Pons (tissue), 1 donor: Measurements from ENCODE around the gene CMTM3.
"Not testable (repeated sequence)": the region's sequence is repeated elsewhere in the genome, so short reads cannot be mapped to it uniquely, and the experiment has no call there.

Source experiments
- DNase-seq: peaks from one replicate; pipeline ENCODE4 v3.0.0-alpha.2; 2016; ENCODE audit warnings: low spot score

CMTM3 gene

GRCh38 chr16:66604376-66605176, at the start of gene CMTM3:
Gene CMTM3, plus strand, starts transcription at chr16:66604704. Its CDS starts 102 bp downstream, at chr16:66604806.
- DNase-seq = no peak

- DNase-seq = no peak
Measured at GRCh38 chr16:66560107-66560506, 44.4 kb upstream of the CMTM3 start.

- no peak for DNase-seq
Measured at GRCh38 chr16:66561381-66562080, 43.0 kb upstream of the CMTM3 start.

- DNase-seq = no peak
Measured at GRCh38 chr16:66562409-66562808, 42.1 kb upstream of the CMTM3 start.

- DNase-seq = no peak
Measured at GRCh38 chr16:66562986-66563385, 41.5 kb upstream of the CMTM3 start.

GRCh38 chr16:66563574-66564334, 40.8 kb upstream of the CMTM3 start:
- no peak for DNase-seq

- no peak for DNase-seq
Measured at GRCh38 chr16:66566051-66566901, 38.2 kb upstream of the CMTM3 start, which contains the start of gene CMTM1. Gene CMTM1, plus strand, starts transcription at chr16:66566439. Its CDS starts 75 bp downstream, at chr16:66566514.

GRCh38 chr16:66567270-66567669, 37.2 kb upstream of the CMTM3 start:
- DNase-seq = not testable (repeated sequence)

- no peak for DNase-seq
Measured at GRCh38 chr16:66568355-66568754, 36.1 kb upstream of the CMTM3 start.

- no peak for DNase-seq
Measured at GRCh38 chr16:66569131-66569530, 35.4 kb upstream of the CMTM3 start.

GRCh38 chr16:66569827-66570405, 34.6 kb upstream of the CMTM3 start:
- no peak for DNase-seq

- DNase-seq = no peak
Measured at GRCh38 chr16:66572356-66572755, 32.1 kb upstream of the CMTM3 start.

GRCh38 chr16:66574081-66574480, 30.4 kb upstream of the CMTM3 start:
- DNase-seq = no peak

- no peak for DNase-seq
Measured at GRCh38 chr16:66574531-66574930, 30.0 kb upstream of the CMTM3 start.

- DNase-seq = no peak
Measured at GRCh38 chr16:66575060-66575459, 29.4 kb upstream of the CMTM3 start.

- no peak for DNase-seq
Measured at GRCh38 chr16:66576296-66576695, 28.2 kb upstream of the CMTM3 start.

GRCh38 chr16:66578651-66579531, 25.6 kb upstream of the CMTM3 start, which contains the start of gene CMTM2:
Gene CMTM2, plus strand, starts transcription at chr16:66579463. Its CDS starts 145 bp downstream, at chr16:66579608.
- no peak for DNase-seq

- DNase-seq = no peak
Measured at GRCh38 chr16:66580605-66581209, 23.8 kb upstream of the CMTM3 start.

GRCh38 chr16:66581246-66581952, 23.1 kb upstream of the CMTM3 start:
- DNase-seq = no peak
